HepG2 (cell line): ENCODE measurements around the gene TTC38. TPM values are rescaled to one million over a fixed set of nuclear protein-coding genes. Genes with fewer than 3 reads are reported as not detected.

Source experiments
- ATAC-seq: fragments of 200-7000 bp; cut with Tn5 transposase; 3 replicates; pipeline ENCODE4 v1.9.1; 2020; ENCODE audit warnings: mild to moderate bottlenecking, moderate library complexity
- BruUV-seq: library from RNA; stranded (reverse); fragments of 400-500 nt; replicated peaks from 2 replicates; lab custom pipeline; 2021; lab: Mats Ljungman, UMichigan
- CTCF ChIA-PET: fragments of 300-600 bp; formaldehyde crosslinking; extraction: SDS; loops from one replicate; lab custom pipeline; 2021; ENCODE audit warnings: low total read pairs, inconsistent platforms, low intra/inter-chr PET ratio; lab: Yijun Ruan, JAX
- POLR2A ChIA-PET: fragments of 350-600 bp; sonication (Branson Sonifier 250); formaldehyde crosslinking; loops from one replicate; lab custom pipeline; 2020; ENCODE audit warnings: antibody characterized with exemption, inconsistent platforms; lab: Yijun Ruan, JAX
- DNase-seq: peaks from one replicate; pipeline ENCODE4 v3.0.0-alpha.2; 2015; ENCODE audit warnings: low spot score
- FAIRE-seq: peaks from 3 replicates; lab custom pipeline; 2011; peaks lifted over from hg19 to GRCh38; lab: Jason Lieb, UNC
- H2AFZ ChIP-seq: one replicate; pipeline ENCODE4 v1.6.1; 2011; ENCODE audit warnings: low read length, inconsistent platforms
- H3K27ac ChIP-seq: fragments of 300-600 bp; 3 replicates; pipeline ENCODE4 v1.8.0; 2011; ENCODE audit warnings: mixed run types, mild to moderate bottlenecking, mixed read lengths, low read length, inconsistent platforms; ENCODE audit not compliant: insufficient read depth; ENCODE audit errors: extremely low read length
- H3K27me3 ChIP-seq, 2 experiments: fragments of 200-600 bp in 1 of 2; 2 replicates in 1 of 2; 3 replicates in 1 of 2; pipeline versions ENCODE4 v1.6.0 to v1.8.0; 2011; ENCODE audit warnings: low read length in 2 of 2, mild to moderate bottlenecking in 2 of 2, moderate library complexity in 2 of 2, inconsistent platforms in 1 of 2; ENCODE audit not compliant: insufficient read depth in 2 of 2, control insufficient read depth in 1 of 2
- H3K36me3 ChIP-seq, 2 experiments: fragments of 200-600 bp in 1 of 2; replicated peaks in 1 of 2; 2 replicates in 1 of 2; 3 replicates in 1 of 2; pipeline versions ENCODE4 v1.5.1 to v1.8.0; 2011; ENCODE audit warnings: low read length in 2 of 2, inconsistent platforms in 1 of 2; ENCODE audit not compliant: insufficient read depth in 2 of 2, control insufficient read depth in 1 of 2
- H3K4me1 ChIP-seq: 2 replicates; pipeline ENCODE4 v1.5.1; 2012; ENCODE audit warnings: low read length, inconsistent platforms; ENCODE audit not compliant: insufficient read depth
- H3K4me2 ChIP-seq: 2 replicates; pipeline ENCODE4 v1.6.0; 2011; ENCODE audit warnings: low read depth, low read length, inconsistent platforms
- H3K4me3 ChIP-seq, 3 experiments: fragments of 200-600 bp in 1 of 3; sonication (generic), shearing (Covaris generic) in 1 of 3; replicated peaks in 1 of 3; 2 replicates each; pipeline ENCODE4 v1.5.1; 2011 to 2016; ENCODE audit warnings: low read length in 3 of 3, inconsistent platforms in 2 of 3, low read depth in 2 of 3, mild to moderate bottlenecking in 2 of 3, control low read depth in 1 of 3, mixed read lengths in 1 of 3; ENCODE audit not compliant: insufficient read depth in 1 of 3
- H3K79me2 ChIP-seq: one replicate; pipeline ENCODE4 v1.6.1; 2011; ENCODE audit warnings: low read length, inconsistent platforms; ENCODE audit not compliant: insufficient read depth
- H3K9ac ChIP-seq: 2 replicates; pipeline ENCODE4 v1.6.0; 2011; ENCODE audit warnings: mild to moderate bottlenecking, low read depth, low read length, inconsistent platforms; ENCODE audit not compliant: insufficient read depth
- H3K9me3 ChIP-seq: 2 replicates; pipeline ENCODE4 v1.5.1; 2012; ENCODE audit warnings: mild to moderate bottlenecking, low read length
- H4K20me1 ChIP-seq: 2 replicates; pipeline ENCODE4 v1.6.0; 2011; ENCODE audit warnings: inconsistent platforms, mild to moderate bottlenecking, low read length, moderate library complexity; ENCODE audit not compliant: insufficient read depth
- ARNTL ChIP-seq: sonication (generic); formaldehyde crosslinking; IDR thresholded peaks from 2 replicates; pipeline ENCODE4 v1.4.0; 2020; ENCODE audit warnings: mild to moderate bottlenecking, missing genetic modification reagents
- CCAR2 ChIP-seq: fragments of 200-400 bp; formaldehyde crosslinking; optimal IDR thresholded peaks from 2 replicates; pipeline ENCODE3; 2018; ENCODE audit warnings: low read depth, mild to moderate bottlenecking, low read length, moderate library complexity
- ELF1 ChIP-seq: sonication (generic); formaldehyde crosslinking; IDR thresholded peaks from 2 replicates; pipeline ENCODE4 v1.4.0; 2020; ENCODE audit warnings: missing genetic modification reagents
- ETV6 ChIP-seq: sonication (generic); formaldehyde crosslinking; conservative IDR thresholded peaks from 2 replicates; pipeline ENCODE4 v1.4.0; 2020; ENCODE audit warnings: missing genetic modification reagents
- FOXA1 ChIP-seq, 2 experiments: fragments of 450-650 bp in 1 of 2; sonication (generic) in 1 of 2; formaldehyde crosslinking in 1 of 2; IDR thresholded peaks; 2 replicates each; pipeline versions ENCODE4 v1.4.0 to v1.6.1; 2016 to 2020; ENCODE audit warnings: missing genetic modification reagents in 1 of 2
- FOXC1 ChIP-seq: sonication (generic); formaldehyde crosslinking; IDR thresholded peaks from 2 replicates; pipeline ENCODE4 v1.8.0; 2022; ENCODE audit warnings: mild to moderate bottlenecking, missing genetic modification reagents, borderline replicate concordance
- KLF16 ChIP-seq, 2 experiments: sonication (generic) in 1 of 2; formaldehyde crosslinking in 1 of 2; IDR thresholded peaks; 2 replicates each; pipeline versions ENCODE4 v1.6.1 to v1.8.0; 2016 to 2023; ENCODE audit warnings: missing genetic modification reagents in 2 of 2, missing compliant biosample characterization in 1 of 2
- RARA ChIP-seq: IDR thresholded peaks from 2 replicates; pipeline ENCODE4 v1.6.1; 2016; ENCODE audit warnings: missing genetic modification reagents, missing compliant biosample characterization
- STAG1 ChIP-seq: sonication (generic); formaldehyde crosslinking; IDR thresholded peaks from 2 replicates; pipeline ENCODE4 v1.4.0; 2020; ENCODE audit warnings: missing genetic modification reagents
- ZNF292 ChIP-seq: sonication (generic); formaldehyde crosslinking; IDR thresholded peaks from 2 replicates; pipeline ENCODE4 v1.8.1; 2022; ENCODE audit warnings: mild to moderate bottlenecking, low read depth, missing genetic modification reagents, borderline replicate concordance
- ZNF772 ChIP-seq: sonication (generic); formaldehyde crosslinking; IDR thresholded peaks from 2 replicates; pipeline ENCODE4 v1.5.0; 2020; ENCODE audit warnings: mild to moderate bottlenecking, missing genetic modification reagents
- ZNF790 ChIP-seq: sonication (generic); formaldehyde crosslinking; IDR thresholded peaks from 2 replicates; pipeline ENCODE4 v1.8.0; 2022; ENCODE audit warnings: missing genetic modification reagents, mild to moderate bottlenecking, borderline replicate concordance
- WGBS: methylation state at CpG from one replicate; pipeline ENCODE4 v1.1.6; 2017; ENCODE audit warnings: low lambda C conversion rate; 5-methylcytosine and 5-hydroxymethylcytosine counted together
- in situ Hi-C: cut with HindIII; loops from 2 replicates; pipeline ENCODE4 v1.10.0; 2017; ENCODE audit warnings: low pct_unique_long_range_greater_than_20kb; ENCODE audit not compliant: extremely low pct_ligation_motif_present
- intact Hi-C: fragments of 100-400 bp; cut with micrococcal nuclease; formaldehyde crosslinking; loops from one replicate; pipeline ENCODE4 v1.10.0; 2022; ENCODE audit not compliant: unreplicated experiment
- polyA plus RNA-seq, 8 experiments: library from polyadenylated mRNA; depleted of rRNA in 3 of 8; stranded (reverse) in 7 of 8; unstranded in 1 of 8; fragments of >200 nt; fragmentation: Illumina TruSeq in 4 of 8; extraction: Trizol in 4 of 8; gene quantifications; 2 replicates each; pipeline versions ENCODE4 v1.2.1 to v1.2.3, GENCODE V29; 2011 to 2016; ENCODE audit warnings: low read depth in 4 of 8, missing spikeins in 1 of 8, mixed read lengths in 1 of 8; ENCODE audit not compliant: insufficient read depth in 1 of 8
- total RNA-seq, 5 experiments: library from RNA; depleted of rRNA; stranded (reverse); fragments of >200 nt; fragmentation: Illumina TruSeq; extraction: Trizol; gene quantifications; 2 replicates each; pipeline ENCODE4 v1.2.3, GENCODE V29; 2016; ENCODE audit warnings: low read depth in 1 of 5
- TF ChIP-seq, protein P1 (sequence below): sonication (generic); formaldehyde crosslinking; conservative IDR thresholded peaks from 2 replicates; pipeline ENCODE4 v1.4.0; 2020; ENCODE audit warnings: missing genetic modification reagents
- TF ChIP-seq, protein P2 (sequence below): sonication (generic); formaldehyde crosslinking; IDR thresholded peaks from 2 replicates; pipeline ENCODE4 v1.4.0; 2020; ENCODE audit warnings: missing genetic modification reagents

Gene TTC38
- total and polyA plus RNA-seq, 2 of the 13 experiments (the other 11 are each of a cell fraction or from before 2014, with no cell fraction given), result 101 to 105 TPM

DNA sequence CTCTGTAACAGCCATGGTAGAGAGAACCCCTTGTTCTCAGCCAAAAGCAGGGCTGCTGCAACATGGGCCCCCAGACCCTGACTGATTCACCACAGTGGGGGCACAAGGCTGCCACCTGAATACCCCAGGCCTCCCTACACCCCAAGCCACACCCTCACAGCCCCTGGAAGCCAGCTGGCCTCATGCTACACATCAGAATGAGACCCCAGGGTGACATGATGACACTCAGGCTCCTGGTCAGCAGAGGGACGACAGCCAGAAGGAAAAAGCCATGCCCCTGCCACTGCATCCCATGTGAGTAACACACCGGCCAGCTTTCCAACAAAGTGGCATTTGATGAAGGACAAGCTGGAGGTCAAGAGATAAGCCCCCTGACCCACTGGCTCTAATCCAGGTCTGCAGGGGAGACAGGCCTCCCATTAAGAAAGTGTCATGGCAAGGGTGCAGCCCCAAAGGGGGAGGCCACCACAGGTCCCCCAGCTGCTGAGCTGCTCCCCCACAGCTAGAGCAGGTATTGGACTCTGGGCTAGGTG lies 20.3 kb upstream of the TTC38 start:
- no peak for DNase-seq
- H3K9me3 ChIP-seq, result no peaks in the 10 kb centered on the region
- no peak overlapping the region for H3K4me3 ChIP-seq
- TF ChIP-seq FOXC1 (CRISPR knock-in tag) (no peak), ZNF790 (no peak), CCAR2 (no peak), ARNTL (CRISPR knock-in tag) (no peak), FOXA1 (IDR thresholded peaks at IDR 0.05) (no peak), FOXA1 (CRISPR knock-in tag; IDR thresholded peaks at IDR 0.05) (no peak), STAG1 (no peak), ZNF292 (CRISPR knock-in tag) (no peak), RARA (CRISPR knock-in tag) (no peak), ELF1 (no peak), ZNF772 (CRISPR knock-in tag) (no peak), ETV6 (CRISPR knock-in tag) (no peak), KLF16 (CRISPR knock-in tag; IDR thresholded peaks at IDR 0.05) (no peak)
- TF ChIP-seq, protein P1, sequence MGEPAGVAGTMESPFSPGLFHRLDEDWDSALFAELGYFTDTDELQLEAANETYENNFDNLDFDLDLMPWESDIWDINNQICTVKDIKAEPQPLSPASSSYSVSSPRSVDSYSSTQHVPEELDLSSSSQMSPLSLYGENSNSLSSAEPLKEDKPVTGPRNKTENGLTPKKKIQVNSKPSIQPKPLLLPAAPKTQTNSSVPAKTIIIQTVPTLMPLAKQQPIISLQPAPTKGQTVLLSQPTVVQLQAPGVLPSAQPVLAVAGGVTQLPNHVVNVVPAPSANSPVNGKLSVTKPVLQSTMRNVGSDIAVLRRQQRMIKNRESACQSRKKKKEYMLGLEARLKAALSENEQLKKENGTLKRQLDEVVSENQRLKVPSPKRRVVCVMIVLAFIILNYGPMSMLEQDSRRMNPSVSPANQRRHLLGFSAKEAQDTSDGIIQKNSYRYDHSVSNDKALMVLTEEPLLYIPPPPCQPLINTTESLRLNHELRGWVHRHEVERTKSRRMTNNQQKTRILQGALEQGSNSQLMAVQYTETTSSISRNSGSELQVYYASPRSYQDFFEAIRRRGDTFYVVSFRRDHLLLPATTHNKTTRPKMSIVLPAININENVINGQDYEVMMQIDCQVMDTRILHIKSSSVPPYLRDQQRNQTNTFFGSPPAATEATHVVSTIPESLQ, result no peak
- TF ChIP-seq, protein P2, sequence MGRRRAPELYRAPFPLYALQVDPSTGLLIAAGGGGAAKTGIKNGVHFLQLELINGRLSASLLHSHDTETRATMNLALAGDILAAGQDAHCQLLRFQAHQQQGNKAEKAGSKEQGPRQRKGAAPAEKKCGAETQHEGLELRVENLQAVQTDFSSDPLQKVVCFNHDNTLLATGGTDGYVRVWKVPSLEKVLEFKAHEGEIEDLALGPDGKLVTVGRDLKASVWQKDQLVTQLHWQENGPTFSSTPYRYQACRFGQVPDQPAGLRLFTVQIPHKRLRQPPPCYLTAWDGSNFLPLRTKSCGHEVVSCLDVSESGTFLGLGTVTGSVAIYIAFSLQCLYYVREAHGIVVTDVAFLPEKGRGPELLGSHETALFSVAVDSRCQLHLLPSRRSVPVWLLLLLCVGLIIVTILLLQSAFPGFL, result no peak
- no peak overlapping the region for H3K27ac ChIP-seq
- H3K4me1 ChIP-seq, result peaks cover 30% of the 10 kb centered on the region
- 100% methylated on average over 1 of the region's 2 CpGs for WGBS
- H4K20me1 ChIP-seq, result no peaks in the 10 kb centered on the region
- in situ Hi-C loops (no loop called here), intact Hi-C loops (no loop called here)
- no peaks in the 10 kb centered on the region for H3K27me3 ChIP-seq
- no peak overlapping the region for H3K9ac ChIP-seq
- ChIA-PET POLR2A (interaction anchor here (0.5 to 7.2 kb wide), 2 partner anchors 21 to 95 kb away, joined by 3 to 83 read pairs; partner anchors contain the start of gene TTC38), CTCF (no interaction called here)
- no peak for ATAC-seq
- no peak overlapping the region for H3K4me2 ChIP-seq
- H3K36me3 ChIP-seq, result peaks cover 3% of the 10 kb centered on the region in 2 experiments; a peak in 2 of 5 replicates
- FAIRE-seq, result no peak
- BruUV-seq, result no TSS peak
- H3K79me2 ChIP-seq, result peaks cover 4% of the 10 kb centered on the region
- no peak overlapping the region for H2AFZ ChIP-seq
